Tibial nerve (tissue), 4 donors: ENCODE data around the gene FMNL2.

Experiments
- EP300 ChIP-seq, 2 donors: sonication (generic); formaldehyde crosslinking; IDR thresholded peaks; one replicate each; pipeline ENCODE4 v1.6.1; 2017; ENCODE audit warnings: antibody characterized with exemption in 2 of 2, mild to moderate bottlenecking in 1 of 2
- POLR2A ChIP-seq, 2 donors: fragments of 450-650 bp; IDR thresholded peaks; one replicate each; pipeline ENCODE4 v1.6.1; 2017; ENCODE audit warnings: antibody characterized with exemption in 2 of 2, mild to moderate bottlenecking in 2 of 2, moderate library complexity in 2 of 2
- TF ChIP-seq, protein P1 (sequence below), 5 experiments: fragments of 200-600 bp in 3 of 5; fragments of 450-650 bp in 2 of 5; sonication (generic) in 3 of 5; IDR thresholded peaks; one replicate each; pipeline ENCODE4 v1.5.1; 2016 to 2019; ENCODE audit warnings: antibody characterized with exemption in 5 of 5, mild to moderate bottlenecking in 3 of 5, moderate library complexity in 2 of 5

DNA sequence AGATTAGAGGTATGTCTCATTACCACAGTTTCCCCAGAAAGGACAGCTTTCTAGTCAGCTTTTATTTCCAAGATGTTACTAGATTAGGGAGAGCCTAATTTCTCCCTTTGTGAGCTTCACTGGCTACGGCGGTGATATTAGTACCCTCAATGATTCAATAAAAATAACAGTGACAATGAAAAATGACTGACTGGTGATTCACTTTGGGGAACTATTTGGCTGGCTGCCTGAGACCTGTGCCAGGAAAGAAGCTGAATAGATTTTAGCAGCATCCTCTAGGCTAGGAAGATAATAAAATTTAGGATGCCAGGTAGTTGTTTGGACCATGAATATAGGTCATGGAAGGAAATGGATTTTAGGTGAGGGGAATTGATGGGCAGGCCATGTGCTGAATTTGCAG is 178.7 kb downstream of the FMNL2 start:
- TF ChIP-seq, protein P1, sequence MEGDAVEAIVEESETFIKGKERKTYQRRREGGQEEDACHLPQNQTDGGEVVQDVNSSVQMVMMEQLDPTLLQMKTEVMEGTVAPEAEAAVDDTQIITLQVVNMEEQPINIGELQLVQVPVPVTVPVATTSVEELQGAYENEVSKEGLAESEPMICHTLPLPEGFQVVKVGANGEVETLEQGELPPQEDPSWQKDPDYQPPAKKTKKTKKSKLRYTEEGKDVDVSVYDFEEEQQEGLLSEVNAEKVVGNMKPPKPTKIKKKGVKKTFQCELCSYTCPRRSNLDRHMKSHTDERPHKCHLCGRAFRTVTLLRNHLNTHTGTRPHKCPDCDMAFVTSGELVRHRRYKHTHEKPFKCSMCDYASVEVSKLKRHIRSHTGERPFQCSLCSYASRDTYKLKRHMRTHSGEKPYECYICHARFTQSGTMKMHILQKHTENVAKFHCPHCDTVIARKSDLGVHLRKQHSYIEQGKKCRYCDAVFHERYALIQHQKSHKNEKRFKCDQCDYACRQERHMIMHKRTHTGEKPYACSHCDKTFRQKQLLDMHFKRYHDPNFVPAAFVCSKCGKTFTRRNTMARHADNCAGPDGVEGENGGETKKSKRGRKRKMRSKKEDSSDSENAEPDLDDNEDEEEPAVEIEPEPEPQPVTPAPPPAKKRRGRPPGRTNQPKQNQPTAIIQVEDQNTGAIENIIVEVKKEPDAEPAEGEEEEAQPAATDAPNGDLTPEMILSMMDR (IDR thresholded peaks at IDR 0.05), result no peak
- TF ChIP-seq POLR2A (IDR thresholded peaks at IDR 0.05) (no peak), EP300 (IDR thresholded peaks at IDR 0.05) (no peak)
